AG10803 (cell line): ENCODE data around the gene PAQR4.

Experiments
- DNase-seq: peaks from one replicate; pipeline ENCODE4 v3.0.0; 2010; ENCODE audit warnings: low read depth
- H3K4me3 ChIP-seq: 2 replicates; pipeline ENCODE4 v1.5.1; 2011; ENCODE audit warnings: mild to moderate bottlenecking, low read length, control low read depth
- CTCF ChIP-seq: conservative IDR thresholded peaks from 2 replicates; pipeline ENCODE4 v1.5.1; 2011; ENCODE audit warnings: mild to moderate bottlenecking, low read length, control low read depth, inconsistent platforms

PAQR4 gene

GRCh38 chr16:2971985-2972784 is 3.0 kb downstream of the PAQR4 start:
- no peak for DNase-seq
- TF ChIP-seq CTCF: no peak
- no peak overlapping the region for H3K4me3 ChIP-seq

- no peak overlapping the region for H3K4me3 ChIP-seq
- no peak for TF ChIP-seq CTCF
- DNase-seq: no peak
Measured at GRCh38 chr16:2973093-2973492, 3.9 kb downstream of the PAQR4 start.

- no peak for DNase-seq
- no peak for TF ChIP-seq CTCF
- no peak overlapping the region for H3K4me3 ChIP-seq
Measured at GRCh38 chr16:2973605-2974318, 4.6 kb downstream of the PAQR4 start.

- no peak for TF ChIP-seq CTCF
- DNase-seq: no peak
Measured at GRCh38 chr16:2974319-2975056, 5.3 kb downstream of the PAQR4 start.

GRCh38 chr16:2975161-2975795 is 6.1 kb downstream of the PAQR4 start:
- TF ChIP-seq CTCF: no peak
- DNase-seq: no peak
- no peak overlapping the region for H3K4me3 ChIP-seq

More at GRCh38 chr16:2974319-2975056, 5.3 kb downstream of the PAQR4 start:
- H3K4me3 ChIP-seq: no peak overlapping the region

GRCh38 chr16:2976201-2976600 is 7.1 kb downstream of the PAQR4 start:
- no peak overlapping the region for H3K4me3 ChIP-seq
- no peak for TF ChIP-seq CTCF
- DNase-seq: no peak
